OCI-LY3 (cell line): ENCODE data around the gene GCA.
A peak's percentile ranks its signal among the peaks of the same experiment; 100 is the strongest.

ENCODE experiments used
- H2AFZ ChIP-seq: fragments of 200-600, 300-600 bp; shearing (Covaris generic); 2 replicates; pipeline ENCODE4 v1.6.0; 2014; ENCODE audit warnings: antibody characterized with exemption, low read depth, low read length
- H3K27ac ChIP-seq: fragments of 200-600, 300-600 bp; sonication (generic); 2 replicates; pipeline ENCODE4 v1.5.1; 2014; ENCODE audit warnings: mild to moderate bottlenecking, low read length, moderate library complexity, mixed read lengths
- H3K27me3 ChIP-seq: fragments of 200-600, 300-600 bp; sonication (generic); 2 replicates; pipeline ENCODE4 v1.6.1; 2014; ENCODE audit warnings: low read depth, low read length, mixed read lengths
- H3K36me3 ChIP-seq: fragments of 200-600, 300-600 bp; sonication (generic); replicated peaks from 2 replicates; pipeline ENCODE3; 2014; ENCODE audit warnings: low read depth, low read length, mixed read lengths
- H3K4me1 ChIP-seq: fragments of 300-600, 200-600 bp; sonication (generic); 2 replicates; pipeline ENCODE4 v1.6.1; 2014; ENCODE audit warnings: low read length, mixed read lengths
- H3K4me2 ChIP-seq: fragments of 200-600, 300-600 bp; sonication (generic); 2 replicates; pipeline ENCODE4 v1.6.1; 2014; ENCODE audit warnings: low read length, mixed read lengths
- H3K4me3 ChIP-seq: fragments of 300-600, 200-600 bp; sonication (generic); 2 replicates; pipeline ENCODE4 v1.5.1; 2014; ENCODE audit warnings: antibody characterized with exemption, mild to moderate bottlenecking, low read length, moderate library complexity
- H3K79me2 ChIP-seq: fragments of 300-600, 200-600 bp; shearing (Covaris generic); 2 replicates; pipeline ENCODE4 v1.6.1; 2014; ENCODE audit warnings: mild to moderate bottlenecking, low read length, mixed read lengths
- H3K9ac ChIP-seq: fragments of 300-600, 200-600 bp; shearing (Covaris generic); 2 replicates; pipeline ENCODE4 v1.6.0; 2014; ENCODE audit warnings: mild to moderate bottlenecking, low read length, moderate library complexity
- H3K9me3 ChIP-seq: fragments of 200-600, 300-600 bp; shearing (Covaris generic); 2 replicates; pipeline ENCODE4 v1.6.1; 2014; ENCODE audit warnings: low read length, mixed read lengths; ENCODE audit not compliant: insufficient read depth
- H4K20me1 ChIP-seq: fragments of 200-600, 300-600 bp; sonication (generic); 2 replicates; pipeline ENCODE4 v1.6.1; 2016; ENCODE audit warnings: low read length, mixed read lengths; ENCODE audit not compliant: insufficient read depth
- EZH2phosphoT487 ChIP-seq: fragments of 200-600 bp; shearing (Covaris generic); IDR thresholded peaks from 2 replicates; pipeline ENCODE4 v1.6.1; 2018; ENCODE audit warnings: antibody characterized with exemption, mixed run types, low read depth
- TF ChIP-seq, protein P1 (sequence below): fragments of 200-600, 300-600 bp; sonication (generic); IDR thresholded peaks from 2 replicates; pipeline ENCODE4 v1.5.1; 2014; ENCODE audit warnings: antibody characterized with exemption, low read length, low read depth

Gene GCA

DNA sequence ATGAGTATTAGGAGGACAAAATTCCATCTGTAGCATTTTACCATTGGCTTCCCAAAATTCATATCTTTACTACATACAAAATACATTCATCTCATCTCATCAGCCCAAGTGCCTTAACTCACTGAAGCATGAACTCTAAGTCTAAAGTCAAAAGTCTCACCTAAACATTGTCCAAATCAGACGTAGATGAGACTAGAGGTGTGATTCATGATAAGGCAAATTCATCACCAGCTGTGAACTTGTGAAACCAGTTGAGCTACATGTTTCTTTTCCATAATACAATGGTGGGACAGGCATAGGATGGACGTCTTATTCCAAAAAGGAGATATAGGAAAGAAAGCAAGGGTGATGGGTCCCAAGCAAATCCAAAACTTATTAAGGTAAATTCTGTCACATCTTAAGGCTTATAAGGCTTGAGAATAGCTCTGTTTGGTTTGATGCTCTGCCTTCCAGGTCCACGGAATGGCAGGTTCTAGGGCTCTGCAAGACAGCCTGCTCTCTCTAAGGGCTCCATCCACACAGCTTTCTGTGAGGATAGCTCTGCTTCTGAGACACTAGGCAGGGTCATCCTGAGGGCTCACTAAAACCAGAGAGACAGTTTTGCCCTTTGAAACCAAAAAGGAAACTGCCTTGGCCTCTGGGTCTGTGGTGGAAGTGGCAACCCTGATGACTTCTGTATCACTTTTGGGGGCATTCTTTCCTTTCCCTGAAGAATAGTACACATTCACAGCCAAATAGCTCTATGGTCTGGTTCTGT, 35.0 kb upstream of the GCA start:
- no peak overlapping the region for H3K9ac ChIP-seq
- no peak overlapping the region for H3K4me3 ChIP-seq
- peaks cover 37% of the 10 kb centered on the region for H3K36me3 ChIP-seq
- TF ChIP-seq, protein P1, sequence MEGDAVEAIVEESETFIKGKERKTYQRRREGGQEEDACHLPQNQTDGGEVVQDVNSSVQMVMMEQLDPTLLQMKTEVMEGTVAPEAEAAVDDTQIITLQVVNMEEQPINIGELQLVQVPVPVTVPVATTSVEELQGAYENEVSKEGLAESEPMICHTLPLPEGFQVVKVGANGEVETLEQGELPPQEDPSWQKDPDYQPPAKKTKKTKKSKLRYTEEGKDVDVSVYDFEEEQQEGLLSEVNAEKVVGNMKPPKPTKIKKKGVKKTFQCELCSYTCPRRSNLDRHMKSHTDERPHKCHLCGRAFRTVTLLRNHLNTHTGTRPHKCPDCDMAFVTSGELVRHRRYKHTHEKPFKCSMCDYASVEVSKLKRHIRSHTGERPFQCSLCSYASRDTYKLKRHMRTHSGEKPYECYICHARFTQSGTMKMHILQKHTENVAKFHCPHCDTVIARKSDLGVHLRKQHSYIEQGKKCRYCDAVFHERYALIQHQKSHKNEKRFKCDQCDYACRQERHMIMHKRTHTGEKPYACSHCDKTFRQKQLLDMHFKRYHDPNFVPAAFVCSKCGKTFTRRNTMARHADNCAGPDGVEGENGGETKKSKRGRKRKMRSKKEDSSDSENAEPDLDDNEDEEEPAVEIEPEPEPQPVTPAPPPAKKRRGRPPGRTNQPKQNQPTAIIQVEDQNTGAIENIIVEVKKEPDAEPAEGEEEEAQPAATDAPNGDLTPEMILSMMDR, result no peak
- no peak for TF ChIP-seq EZH2phosphoT487
- no peaks in the 10 kb centered on the region for H3K9me3 ChIP-seq
- H4K20me1 ChIP-seq, result peaks cover 9% of the 10 kb centered on the region; the same call in 1 of the 2 replicates
- H3K27me3 ChIP-seq, result no peaks in the 10 kb centered on the region
- peaks cover 45% of the 10 kb centered on the region for H3K79me2 ChIP-seq
- no peak overlapping the region for H2AFZ ChIP-seq
- no peak overlapping the region for H3K4me2 ChIP-seq
- H3K4me1 ChIP-seq, result peaks cover 7% of the 10 kb centered on the region
- no peak overlapping the region for H3K27ac ChIP-seq

DNA sequence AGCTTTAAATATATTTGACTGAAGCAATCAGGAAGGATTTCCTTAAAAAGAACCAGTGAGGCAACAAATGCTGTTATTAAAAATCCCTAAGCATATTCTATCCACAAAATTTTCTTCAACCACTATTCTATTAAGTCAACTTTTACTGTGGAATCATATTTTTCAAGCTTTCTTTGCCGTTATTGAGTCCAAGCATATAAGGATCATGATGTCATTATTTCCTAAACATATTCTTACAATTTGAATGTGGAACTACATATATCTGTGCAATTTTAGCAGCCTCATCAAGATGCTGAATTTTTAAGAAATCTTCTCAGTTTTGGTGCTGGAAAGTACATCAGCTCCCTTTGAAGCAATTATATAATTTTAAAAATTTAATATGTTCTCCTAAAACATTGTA, 31.1 kb upstream of the GCA start:
- H3K9ac ChIP-seq, result no peak overlapping the region
- peaks cover 25% of the 10 kb centered on the region for H3K4me1 ChIP-seq
- H3K27me3 ChIP-seq, result no peaks in the 10 kb centered on the region
- H4K20me1 ChIP-seq, result peaks cover 24% of the 10 kb centered on the region
- H3K27ac ChIP-seq, result no peak overlapping the region
- H2AFZ ChIP-seq, result no peak overlapping the region
- H3K9me3 ChIP-seq, result no peaks in the 10 kb centered on the region
- H3K36me3 ChIP-seq, result peaks cover 47% of the 10 kb centered on the region
- peaks cover 83% of the 10 kb centered on the region for H3K79me2 ChIP-seq
- no peak overlapping the region for H3K4me2 ChIP-seq
- no peak overlapping the region for H3K4me3 ChIP-seq
- TF ChIP-seq EZH2phosphoT487, result no peak
- TF ChIP-seq, protein P1, result no peak

DNA sequence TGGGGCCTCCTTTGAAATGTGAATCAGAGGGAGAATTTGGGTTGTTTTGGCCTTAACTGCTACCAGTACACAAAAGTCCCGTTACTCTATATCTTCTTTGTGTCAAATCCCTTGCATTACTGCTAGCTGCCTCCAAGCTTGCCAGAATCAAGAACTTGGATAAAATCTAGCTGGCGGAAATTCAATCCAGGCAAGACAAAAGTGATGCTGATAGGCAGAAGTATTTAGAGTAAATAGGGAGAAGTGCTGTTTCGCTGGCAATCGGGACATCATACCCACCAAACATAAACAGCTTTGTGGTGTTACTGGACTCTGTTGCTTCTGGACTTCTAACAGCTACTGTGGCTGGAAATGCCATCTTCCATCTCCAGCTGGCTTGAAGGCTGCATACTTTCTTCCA, 28.0 kb upstream of the GCA start:
- peak overlapping the region; percentile 90 for H3K4me2 ChIP-seq
- no peaks in the 10 kb centered on the region for H3K27me3 ChIP-seq

DNA sequence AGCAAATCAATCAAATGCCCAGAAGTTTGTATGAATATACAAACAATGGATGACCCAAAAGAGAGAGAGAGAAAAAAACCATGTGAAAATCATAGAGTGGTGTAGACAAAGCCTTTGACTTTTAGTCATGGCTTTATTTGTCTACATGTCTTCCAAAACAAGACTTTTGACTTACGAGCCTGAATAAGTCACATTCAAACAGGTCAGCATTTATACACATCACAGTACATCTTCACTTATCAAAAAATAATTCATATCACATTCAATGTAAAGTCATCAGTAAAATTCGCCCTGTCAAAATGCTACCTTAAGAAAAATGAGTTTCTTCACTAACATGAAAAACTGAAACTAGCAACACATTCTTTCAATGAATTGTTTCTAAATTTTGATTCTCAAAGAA, 27.3 kb upstream of the GCA start:
- Histone ChIP-seq H3K79me2 (peaks cover 76% of the 10 kb centered on the region), H3K4me2 (peak overlapping the region; percentile 90), H3K36me3 (peaks cover 21% of the 10 kb centered on the region), H3K27ac (no peak overlapping the region), H3K9me3 (no peaks in the 10 kb centered on the region), H2AFZ (no peak overlapping the region), H3K9ac (peak overlapping the region; percentile 93), H3K27me3 (no peaks in the 10 kb centered on the region), H3K4me3 (peak overlapping the region; percentile 96), H4K20me1 (peaks cover 24% of the 10 kb centered on the region), H3K4me1 (peaks cover 41% of the 10 kb centered on the region)
- TF ChIP-seq EZH2phosphoT487, result no peak
- TF ChIP-seq, protein P1, result no peak

More for the DNA sequence above, 28.0 kb upstream of the GCA start:
- no peak for TF ChIP-seq EZH2phosphoT487
- TF ChIP-seq, protein P1, result no peak
- Histone ChIP-seq H3K9me3 (no peaks in the 10 kb centered on the region), H3K4me3 (peak overlapping the region; percentile 96), H3K4me1 (peaks cover 41% of the 10 kb centered on the region), H2AFZ (no peak overlapping the region), H4K20me1 (peaks cover 24% of the 10 kb centered on the region), H3K9ac (peak overlapping the region; percentile 93), H3K79me2 (peaks cover 82% of the 10 kb centered on the region), H3K27ac (no peak overlapping the region), H3K36me3 (peaks cover 22% of the 10 kb centered on the region)
